MM.1S (cell line): ENCODE results near the gene FLT4.

Source experiments
- EZH2 ChIP-seq: fragments of 300-600 bp; sonication (generic); optimal IDR thresholded peaks from 2 replicates; pipeline ENCODE3; 2017; ENCODE audit warnings: low read depth, mild to moderate bottlenecking, antibody characterized with exemption, low read length, mixed read lengths
- TF ChIP-seq, protein P1 (sequence below): fragments of 300-600 bp; sonication (generic); IDR thresholded peaks from 2 replicates; pipeline ENCODE4 v1.5.1; 2016; ENCODE audit warnings: antibody characterized with exemption, low read length, mixed read lengths

DNA sequence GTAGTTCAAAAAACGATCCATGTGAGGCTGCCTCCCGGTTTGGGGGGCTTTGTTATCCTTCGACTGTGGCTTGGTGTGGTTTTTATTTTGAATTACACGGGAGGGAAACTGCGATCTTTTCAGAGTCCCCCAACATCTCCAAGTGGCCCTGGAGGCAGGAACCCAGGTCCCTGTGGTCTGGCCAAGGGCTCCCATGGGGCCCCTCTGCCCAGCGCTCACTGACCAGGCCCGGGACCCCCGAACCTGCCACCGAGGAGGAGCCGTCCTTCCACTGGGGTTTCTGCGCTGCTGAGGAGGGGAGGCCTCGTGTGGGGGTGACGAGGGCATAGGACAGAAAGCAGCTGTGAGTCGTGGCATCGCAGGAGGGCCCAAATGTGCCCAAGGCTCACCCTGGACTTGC, 40.0 kb downstream of the FLT4 start:
- TF ChIP-seq, protein P1, sequence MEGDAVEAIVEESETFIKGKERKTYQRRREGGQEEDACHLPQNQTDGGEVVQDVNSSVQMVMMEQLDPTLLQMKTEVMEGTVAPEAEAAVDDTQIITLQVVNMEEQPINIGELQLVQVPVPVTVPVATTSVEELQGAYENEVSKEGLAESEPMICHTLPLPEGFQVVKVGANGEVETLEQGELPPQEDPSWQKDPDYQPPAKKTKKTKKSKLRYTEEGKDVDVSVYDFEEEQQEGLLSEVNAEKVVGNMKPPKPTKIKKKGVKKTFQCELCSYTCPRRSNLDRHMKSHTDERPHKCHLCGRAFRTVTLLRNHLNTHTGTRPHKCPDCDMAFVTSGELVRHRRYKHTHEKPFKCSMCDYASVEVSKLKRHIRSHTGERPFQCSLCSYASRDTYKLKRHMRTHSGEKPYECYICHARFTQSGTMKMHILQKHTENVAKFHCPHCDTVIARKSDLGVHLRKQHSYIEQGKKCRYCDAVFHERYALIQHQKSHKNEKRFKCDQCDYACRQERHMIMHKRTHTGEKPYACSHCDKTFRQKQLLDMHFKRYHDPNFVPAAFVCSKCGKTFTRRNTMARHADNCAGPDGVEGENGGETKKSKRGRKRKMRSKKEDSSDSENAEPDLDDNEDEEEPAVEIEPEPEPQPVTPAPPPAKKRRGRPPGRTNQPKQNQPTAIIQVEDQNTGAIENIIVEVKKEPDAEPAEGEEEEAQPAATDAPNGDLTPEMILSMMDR, result no peak
- TF ChIP-seq EZH2, result no peak
